ENCODE data around the gene FHIT.

The FHIT gene

DNA sequence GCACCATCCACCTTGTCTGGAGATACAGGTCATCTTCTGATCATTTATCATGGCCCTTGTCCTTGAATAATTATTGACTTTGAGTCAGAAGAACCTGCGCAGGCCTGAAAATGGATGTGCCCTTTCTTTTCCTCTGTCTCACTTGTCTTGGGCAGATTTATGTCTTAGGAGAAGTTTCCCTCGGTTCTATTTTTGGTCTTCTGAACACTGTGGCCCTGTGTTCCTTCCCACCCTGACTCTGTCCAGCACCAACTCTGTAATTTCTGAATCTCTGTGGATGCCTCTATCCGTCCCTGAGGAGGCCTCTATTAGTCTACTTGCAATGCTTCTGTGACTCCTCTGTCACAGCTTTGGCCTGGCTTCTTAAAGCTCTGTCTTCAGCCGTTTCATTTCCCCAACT is 1520.7 kb downstream of the FHIT start:
- Histone ChIP-seq H3F3A (ENCODE audit: insufficient read depth) (no peaks in the 10 kb centered on the region), H3K27me3 (ENCODE audit: low read length) (no peaks in the 10 kb centered on the region), H3K36me3 (ENCODE audit: low read length) (no peaks in the 10 kb centered on the region), H3K9me2 (replicated peaks; ENCODE audit: insufficient read depth, low read length) (no peaks in the 10 kb centered on the region), H3K79me2 (ENCODE audit: insufficient read depth, low read length) (no peaks in the 10 kb centered on the region), H3K4me3 (ENCODE audit: insufficient read depth, low read length, poor library complexity, severe bottlenecking) (no peak overlapping the region), H3K4me2 (ENCODE audit: low read depth, low read length, poor library complexity, severe bottlenecking) (no peak overlapping the region), H3K9me3 (ENCODE audit: insufficient read depth, low read length) (no peaks in the 10 kb centered on the region), H2AFZ (ENCODE audit: low read depth, low read length, severe bottlenecking) (no peak overlapping the region), H4K20me1 (ENCODE audit: low read depth, low read length) (no peaks in the 10 kb centered on the region), H3K27ac (ENCODE audit: low read depth, low read length) (no peak overlapping the region), H3K9ac (ENCODE audit: low read length) (no peak overlapping the region)
- TF ChIP-seq, protein P1, sequence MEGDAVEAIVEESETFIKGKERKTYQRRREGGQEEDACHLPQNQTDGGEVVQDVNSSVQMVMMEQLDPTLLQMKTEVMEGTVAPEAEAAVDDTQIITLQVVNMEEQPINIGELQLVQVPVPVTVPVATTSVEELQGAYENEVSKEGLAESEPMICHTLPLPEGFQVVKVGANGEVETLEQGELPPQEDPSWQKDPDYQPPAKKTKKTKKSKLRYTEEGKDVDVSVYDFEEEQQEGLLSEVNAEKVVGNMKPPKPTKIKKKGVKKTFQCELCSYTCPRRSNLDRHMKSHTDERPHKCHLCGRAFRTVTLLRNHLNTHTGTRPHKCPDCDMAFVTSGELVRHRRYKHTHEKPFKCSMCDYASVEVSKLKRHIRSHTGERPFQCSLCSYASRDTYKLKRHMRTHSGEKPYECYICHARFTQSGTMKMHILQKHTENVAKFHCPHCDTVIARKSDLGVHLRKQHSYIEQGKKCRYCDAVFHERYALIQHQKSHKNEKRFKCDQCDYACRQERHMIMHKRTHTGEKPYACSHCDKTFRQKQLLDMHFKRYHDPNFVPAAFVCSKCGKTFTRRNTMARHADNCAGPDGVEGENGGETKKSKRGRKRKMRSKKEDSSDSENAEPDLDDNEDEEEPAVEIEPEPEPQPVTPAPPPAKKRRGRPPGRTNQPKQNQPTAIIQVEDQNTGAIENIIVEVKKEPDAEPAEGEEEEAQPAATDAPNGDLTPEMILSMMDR (IDR thresholded peaks at IDR 0.05; ENCODE audit: insufficient read depth, low read length, poor library complexity, severe bottlenecking): no peak

DNA sequence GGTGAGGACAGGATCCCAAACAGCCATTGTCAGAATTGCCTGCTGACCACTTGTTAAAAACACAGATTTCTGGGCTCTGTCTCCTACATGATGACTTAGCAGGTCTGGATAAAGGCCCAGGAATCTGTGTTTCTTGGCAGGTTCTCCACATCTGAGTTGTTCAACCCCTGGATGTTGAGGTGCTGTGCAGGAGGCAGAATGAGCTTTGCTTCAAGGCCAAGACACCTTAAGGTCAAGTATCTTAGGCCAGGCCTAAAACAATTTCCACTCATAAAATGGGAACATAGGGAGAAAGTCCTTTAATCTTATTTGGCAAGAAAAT is 1522.7 kb downstream of the FHIT start:
- Histone ChIP-seq H3K9me2 (replicated peaks; ENCODE audit: insufficient read depth, low read length) (no peaks in the 10 kb centered on the region), H3K27me3 (ENCODE audit: low read length) (no peaks in the 10 kb centered on the region), H4K20me1 (ENCODE audit: low read depth, low read length) (no peaks in the 10 kb centered on the region), H3K27ac (ENCODE audit: low read depth, low read length) (no peak overlapping the region), H3K36me3 (ENCODE audit: low read length) (no peaks in the 10 kb centered on the region), H3K79me2 (ENCODE audit: insufficient read depth, low read length) (no peaks in the 10 kb centered on the region), H3K4me3 (ENCODE audit: insufficient read depth, low read length, poor library complexity, severe bottlenecking) (no peak overlapping the region), H3K9me3 (ENCODE audit: insufficient read depth, low read length) (no peaks in the 10 kb centered on the region), H3K9ac (ENCODE audit: low read length) (no peak overlapping the region), H3F3A (ENCODE audit: insufficient read depth) (no peaks in the 10 kb centered on the region), H2AFZ (ENCODE audit: low read depth, low read length, severe bottlenecking) (no peak overlapping the region), H3K4me2 (ENCODE audit: low read depth, low read length, poor library complexity, severe bottlenecking) (no peak overlapping the region)
- TF ChIP-seq EZH2phosphoT487 (conservative IDR thresholded peaks at IDR 0.05; ENCODE audit: low read length): no peak
- TF ChIP-seq, protein P1 (IDR thresholded peaks at IDR 0.05; ENCODE audit: insufficient read depth, low read length, poor library complexity, severe bottlenecking): no peak

DNA sequence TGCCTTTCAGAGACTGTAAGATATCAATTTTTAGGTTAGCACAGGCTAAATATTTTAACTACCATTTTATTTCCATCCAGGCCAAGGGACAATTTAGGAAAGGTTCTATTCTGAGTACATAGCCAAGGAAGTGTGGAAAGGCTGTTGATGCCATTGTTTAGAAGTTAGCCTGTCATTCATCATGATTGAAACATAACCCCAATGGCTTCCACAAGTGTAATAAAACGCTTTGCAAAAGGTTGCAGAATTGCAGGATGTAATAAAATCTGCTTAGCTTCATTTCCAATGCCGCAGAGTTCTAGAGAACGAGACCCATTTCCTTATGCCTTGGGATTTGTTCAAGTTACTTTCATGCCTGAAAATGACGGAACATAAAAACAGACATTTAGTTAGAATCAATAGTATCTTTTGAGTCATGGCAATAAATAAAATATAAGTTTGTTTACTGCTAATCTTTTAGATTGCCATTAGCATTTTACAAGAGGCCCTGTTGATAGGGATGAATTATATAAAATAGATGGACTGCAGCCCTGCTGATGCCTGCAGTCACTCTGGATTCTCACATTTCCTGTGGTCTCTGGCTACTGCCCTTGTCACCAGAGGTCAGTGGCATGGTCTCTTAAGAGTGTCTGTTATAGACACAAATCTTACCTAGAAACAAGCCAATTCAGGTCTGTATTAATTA is 1523.2 kb downstream of the FHIT start:
- H3F3A ChIP-seq (ENCODE audit: insufficient read depth): no peaks in the 10 kb centered on the region
- no peaks in the 10 kb centered on the region for H4K20me1 ChIP-seq (ENCODE audit: low read depth, low read length)
- H3K4me2 ChIP-seq (ENCODE audit: low read depth, low read length, poor library complexity, severe bottlenecking): no peak overlapping the region
- no peak overlapping the region for H3K4me3 ChIP-seq (ENCODE audit: insufficient read depth, low read length, poor library complexity, severe bottlenecking)
- H2AFZ ChIP-seq (ENCODE audit: low read depth, low read length, severe bottlenecking): no peak overlapping the region
- H3K36me3 ChIP-seq (ENCODE audit: low read length): no peaks in the 10 kb centered on the region
- no peaks in the 10 kb centered on the region for H3K79me2 ChIP-seq (ENCODE audit: insufficient read depth, low read length)
- H3K9me3 ChIP-seq (ENCODE audit: insufficient read depth, low read length): no peaks in the 10 kb centered on the region
- no peak overlapping the region for H3K27ac ChIP-seq (ENCODE audit: low read depth, low read length)
- H3K9ac ChIP-seq (ENCODE audit: low read length): no peak overlapping the region
- H3K9me2 ChIP-seq (replicated peaks; ENCODE audit: insufficient read depth, low read length): no peaks in the 10 kb centered on the region
- H3K27me3 ChIP-seq (ENCODE audit: low read length): no peaks in the 10 kb centered on the region
- TF ChIP-seq EZH2phosphoT487 (conservative IDR thresholded peaks at IDR 0.05; ENCODE audit: low read length): no peak
- TF ChIP-seq, protein P1 (IDR thresholded peaks at IDR 0.05; ENCODE audit: insufficient read depth, low read length, poor library complexity, severe bottlenecking): no peak
